ENCODE measurements around the gene PFDN6.

The PFDN6 gene

DNA sequence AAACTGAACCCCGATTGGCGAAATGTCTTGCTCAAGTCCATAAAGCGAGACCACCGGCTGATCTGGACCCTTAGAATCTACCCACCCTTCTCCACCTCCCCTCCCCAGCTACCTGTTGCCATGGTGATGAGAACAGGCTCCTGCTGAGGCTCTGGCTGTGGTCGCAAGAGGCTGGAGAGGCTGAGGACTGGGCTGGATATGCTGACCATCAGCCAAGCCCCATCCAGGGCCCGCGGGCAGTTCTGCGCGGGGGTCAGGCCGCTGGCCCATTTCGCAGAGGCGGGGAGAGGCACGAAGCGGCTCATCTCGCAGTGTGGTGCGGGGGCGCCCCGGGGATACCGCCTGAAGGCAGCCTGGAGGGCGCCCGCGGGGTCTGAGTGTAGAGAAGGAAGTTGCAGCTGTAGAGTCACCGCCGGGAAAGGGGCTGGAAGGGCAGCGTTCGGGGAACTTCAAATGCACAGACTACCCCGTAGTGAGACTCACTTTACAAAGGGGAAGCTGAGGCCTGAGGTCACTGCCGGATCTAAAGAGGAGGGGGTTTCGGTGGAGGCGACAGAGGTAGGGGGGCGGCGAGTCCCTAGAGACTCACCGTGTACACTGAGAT lies 23.8 kb downstream of the PFDN6 start:
- peak overlapping the region; percentile 93 for H3K27ac ChIP-seq
- no peak for TF ChIP-seq ZFX (IDR thresholded peaks at IDR 0.05)
- TF ChIP-seq CTCF (conservative IDR thresholded peaks at IDR 0.05) = no peak

- peak within 1 kb of the TSS; percentile 93 for H3K27ac ChIP-seq
- no peak for TF ChIP-seq CTCF (conservative IDR thresholded peaks at IDR 0.05)
- TF ChIP-seq ZFX (IDR thresholded peaks at IDR 0.05) = peak; percentile 68; the same call in 1 of the 2 replicates
Measured at GRCh38 chr6:33313709-33314514, 24.5 kb downstream of the PFDN6 start, which contains the start of gene TAPBP. TSS of gene TAPBP (minus strand) at chr6:33314078. CDS start at chr6:33314041, 37 bp downstream.

- peak overlapping the region; percentile 93 for H3K27ac ChIP-seq
- TF ChIP-seq CTCF (conservative IDR thresholded peaks at IDR 0.05) (no peak), ZFX (IDR thresholded peaks at IDR 0.05) (no peak)
Measured at GRCh38 chr6:33314515-33314942, 25.1 kb downstream of the PFDN6 start.

- no peak for TF ChIP-seq ZFX (IDR thresholded peaks at IDR 0.05)
- no peak for TF ChIP-seq CTCF (conservative IDR thresholded peaks at IDR 0.05)
- H3K27ac ChIP-seq = peak overlapping the region; percentile 93
Measured at GRCh38 chr6:33314943-33315792, 25.8 kb downstream of the PFDN6 start.

- H3K27ac ChIP-seq = no peak overlapping the region
- TF ChIP-seq CTCF (conservative IDR thresholded peaks at IDR 0.05) (no peak), ZFX (IDR thresholded peaks at IDR 0.05) (no peak)
Measured at GRCh38 chr6:33315793-33316602, 26.6 kb downstream of the PFDN6 start.

DNA sequence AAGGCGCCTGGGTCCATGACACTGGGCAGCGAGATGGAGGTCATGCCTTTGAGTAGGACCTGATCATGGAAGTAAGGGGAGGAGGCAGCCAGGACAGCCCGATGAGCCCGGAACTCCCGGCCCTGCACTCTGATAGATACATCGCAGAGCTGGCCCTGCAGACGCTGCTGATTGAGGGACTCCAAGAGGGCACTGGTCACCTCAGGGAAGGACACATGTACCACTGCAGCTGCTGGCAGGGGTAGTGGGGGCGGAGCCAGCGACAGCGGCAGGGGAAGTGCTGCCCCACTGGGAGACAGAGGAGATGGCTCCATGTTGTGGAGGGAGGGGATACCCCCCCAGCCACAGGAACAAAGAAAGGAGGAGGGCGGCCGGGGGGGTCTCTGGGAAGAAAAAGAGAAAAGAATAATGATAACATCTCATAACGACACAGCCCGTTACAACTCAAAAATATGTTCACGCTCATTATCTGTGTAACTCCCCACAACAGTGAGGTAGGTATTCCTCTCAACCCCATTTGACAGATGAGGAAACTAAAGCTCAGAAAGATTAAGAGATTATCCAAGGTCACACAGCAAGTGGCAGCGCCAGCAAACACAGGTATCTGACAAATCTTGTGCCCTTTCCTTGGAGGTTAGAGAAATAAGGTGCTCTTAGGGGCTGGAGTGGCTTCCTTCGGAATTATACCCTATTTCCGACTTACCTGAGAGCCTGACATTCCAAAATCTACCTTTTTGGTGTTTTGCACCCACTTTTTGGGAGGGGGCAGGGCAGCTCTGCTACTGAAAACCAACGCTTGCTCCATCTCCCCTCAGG lies 27.4 kb downstream of the PFDN6 start:
- no peak for TF ChIP-seq ZFX (IDR thresholded peaks at IDR 0.05)
- no peak for TF ChIP-seq CTCF (conservative IDR thresholded peaks at IDR 0.05)
- H3K27ac ChIP-seq = peak overlapping the region; percentile 73
